Skin of body (tissue), 2 donors: ENCODE results near the gene VENTX. TPM values are rescaled to one million over a fixed set of nuclear protein-coding genes. Genes with fewer than 3 reads are reported as not detected.

Experiments used
- DNase-seq: peaks from one replicate; lab custom pipeline; 2025; lab: John Stamatoyannopoulos, UW
- total RNA-seq: library from RNA; depleted of rRNA; stranded (reverse); fragments of >200 nt; gene quantifications from one replicate; pipeline ENCODE4 v1.2.3, GENCODE V29; 2014

The VENTX gene
- total RNA-seq, 1 donor from 2014 or later = 0.20 TPM

- DNase-seq = no peak
Measured at GRCh38 chr10:133201948-133202725, 35.5 kb upstream of the VENTX start.

GRCh38 chr10:133202778-133203651, 34.6 kb upstream of the VENTX start:
- no peak for DNase-seq

- no peak for DNase-seq
Measured at GRCh38 chr10:133203652-133204195, 33.9 kb upstream of the VENTX start.

GRCh38 chr10:133204226-133205015, 33.2 kb upstream of the VENTX start:
- DNase-seq = no peak

- no peak for DNase-seq
Measured at GRCh38 chr10:133205146-133205545, 32.5 kb upstream of the VENTX start.

GRCh38 chr10:133206356-133207040, 31.2 kb upstream of the VENTX start:
- no peak for DNase-seq

- DNase-seq = no peak
Measured at GRCh38 chr10:133207041-133207600, 30.5 kb upstream of the VENTX start.

- no peak for DNase-seq
Measured at GRCh38 chr10:133207627-133208026, 30.0 kb upstream of the VENTX start.

- DNase-seq = no peak
Measured at GRCh38 chr10:133208466-133208865, 29.2 kb upstream of the VENTX start.

GRCh38 chr10:133209117-133209516, 28.5 kb upstream of the VENTX start:
- no peak for DNase-seq

GRCh38 chr10:133209641-133210040, 28.0 kb upstream of the VENTX start:
- no peak for DNase-seq

- DNase-seq = no peak
Measured at GRCh38 chr10:133210398-133211140, 27.1 kb upstream of the VENTX start.

- DNase-seq = no peak
Measured at GRCh38 chr10:133211141-133211830, 26.4 kb upstream of the VENTX start.

GRCh38 chr10:133211959-133212852, 25.4 kb upstream of the VENTX start:
- DNase-seq = no peak

GRCh38 chr10:133212853-133213494, 24.7 kb upstream of the VENTX start:
- no peak for DNase-seq

GRCh38 chr10:133213641-133214467, 23.8 kb upstream of the VENTX start:
- DNase-seq = no peak
